ENCODE data around the gene PTBP2.
"Not testable (repeated sequence)": the region's sequence is repeated elsewhere in the genome, so short reads cannot be mapped to it uniquely, and the experiment has no call there.

DNA sequence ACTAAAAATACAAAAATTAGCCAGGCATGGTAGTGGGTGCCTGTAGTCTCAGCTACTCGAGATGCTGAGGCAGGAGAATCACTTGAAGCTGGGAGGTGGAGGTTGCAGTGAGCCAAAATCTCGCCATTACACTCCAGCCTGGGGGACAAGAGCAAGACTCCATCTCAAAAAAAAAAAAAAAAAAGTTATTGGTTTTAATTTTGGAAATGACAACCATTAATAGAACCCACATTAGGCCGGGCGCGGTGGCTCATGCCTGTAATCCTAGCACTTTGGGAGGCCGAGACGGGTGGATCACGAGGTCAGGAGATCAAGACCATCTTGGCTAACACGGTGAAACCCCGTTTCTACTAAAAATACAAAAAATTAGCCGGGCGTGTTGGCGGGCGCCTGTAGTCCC is 80.1 kb downstream of the PTBP2 start:
- TF ChIP-seq CTCF (IDR thresholded peaks at IDR 0.05; ENCODE audit: control extremely low read depth in 1 of 3, insufficient read depth in 1 of 3, low read depth in 1 of 3, low read length in 3 of 3); TBP (IDR thresholded peaks at IDR 0.05; ENCODE audit: low read depth, low read length); SUZ12 (IDR thresholded peaks at IDR 0.05; ENCODE audit: low read length); GABPA (IDR thresholded peaks at IDR 0.05; ENCODE audit: borderline replicate concordance, insufficient read depth, low read length); SRF (IDR thresholded peaks at IDR 0.05; ENCODE audit: low read depth, low read length); CBX8 (IDR thresholded peaks at IDR 0.05; ENCODE audit: borderline replicate concordance, low read depth, low read length); CEBPB (IDR thresholded peaks at IDR 0.05; ENCODE audit: low read depth, low read length); EP300 (IDR thresholded peaks at IDR 0.05; ENCODE audit: borderline replicate concordance in 1 of 2, low read depth in 2 of 2, low read length in 2 of 2); TAF7 (optimal IDR thresholded peaks at IDR 0.05; ENCODE audit: borderline replicate concordance, low read depth, low read length); POLR2A (IDR thresholded peaks at IDR 0.05; ENCODE audit: control extremely low read depth in 1 of 2, low read depth in 2 of 2, low read length in 2 of 2); EZH2 (IDR thresholded peaks at IDR 0.05; ENCODE audit: low read depth, low read length, severe bottlenecking); CBX5 (IDR thresholded peaks at IDR 0.05; ENCODE audit: low read depth, low read length): not testable (repeated sequence)

All from H1 (cell line).